Fibroblast of mammary gland (primary cell): Measurements from ENCODE around the gene PRSS27.

ENCODE experiments used
- DNase-seq: peaks from one replicate; pipeline ENCODE4 v3.0.0-alpha.2; 2010; ENCODE audit warnings: low read depth
- H3K4me3 ChIP-seq: 2 replicates; pipeline ENCODE4 v1.5.1; 2011; ENCODE audit warnings: low read depth, mild to moderate bottlenecking, low read length, moderate library complexity; ENCODE audit not compliant: control insufficient read depth
- TF ChIP-seq, protein P1 (sequence below): conservative IDR thresholded peaks from 2 replicates; pipeline ENCODE4 v1.5.1; 2011; ENCODE audit warnings: low read depth, low read length, inconsistent platforms; ENCODE audit not compliant: control insufficient read depth, insufficient read depth

PRSS27 gene

GRCh38 chr16:2664574-2664982, 55.4 kb downstream of the PRSS27 start:
- TF ChIP-seq, protein P1, sequence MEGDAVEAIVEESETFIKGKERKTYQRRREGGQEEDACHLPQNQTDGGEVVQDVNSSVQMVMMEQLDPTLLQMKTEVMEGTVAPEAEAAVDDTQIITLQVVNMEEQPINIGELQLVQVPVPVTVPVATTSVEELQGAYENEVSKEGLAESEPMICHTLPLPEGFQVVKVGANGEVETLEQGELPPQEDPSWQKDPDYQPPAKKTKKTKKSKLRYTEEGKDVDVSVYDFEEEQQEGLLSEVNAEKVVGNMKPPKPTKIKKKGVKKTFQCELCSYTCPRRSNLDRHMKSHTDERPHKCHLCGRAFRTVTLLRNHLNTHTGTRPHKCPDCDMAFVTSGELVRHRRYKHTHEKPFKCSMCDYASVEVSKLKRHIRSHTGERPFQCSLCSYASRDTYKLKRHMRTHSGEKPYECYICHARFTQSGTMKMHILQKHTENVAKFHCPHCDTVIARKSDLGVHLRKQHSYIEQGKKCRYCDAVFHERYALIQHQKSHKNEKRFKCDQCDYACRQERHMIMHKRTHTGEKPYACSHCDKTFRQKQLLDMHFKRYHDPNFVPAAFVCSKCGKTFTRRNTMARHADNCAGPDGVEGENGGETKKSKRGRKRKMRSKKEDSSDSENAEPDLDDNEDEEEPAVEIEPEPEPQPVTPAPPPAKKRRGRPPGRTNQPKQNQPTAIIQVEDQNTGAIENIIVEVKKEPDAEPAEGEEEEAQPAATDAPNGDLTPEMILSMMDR: no peak
- DNase-seq: no peak
- no peak overlapping the region for H3K4me3 ChIP-seq

GRCh38 chr16:2663553-2664546, 56.2 kb downstream of the PRSS27 start:
- H3K4me3 ChIP-seq: peak overlapping the region; percentile 12
- TF ChIP-seq, protein P1: no peak
- DNase-seq: peak; percentile 88
